GM12878 (cell line): Measurements from ENCODE around the gene SEL1L2. TPM values are rescaled to one million over a fixed set of nuclear protein-coding genes. Genes with fewer than 3 reads are reported as not detected.

Experiments
- ATAC-seq: fragments of 200-7000 bp; cut with Tn5 transposase; 3 replicates; pipeline ENCODE4 v1.9.1; 2020; ENCODE audit warnings: mild to moderate bottlenecking, moderate library complexity
- BruUV-seq: library from RNA; stranded (reverse); fragments of 400-500 nt; replicated peaks from 2 replicates; lab custom pipeline; 2021; lab: Mats Ljungman, UMichigan
- CTCF ChIA-PET: fragments of 300-600 bp; sonication (Branson Sonifier 250); formaldehyde crosslinking; extraction: SDS; loops from one replicate; lab custom pipeline; 2021; ENCODE audit warnings: inconsistent platforms; lab: Yijun Ruan, JAX
- POLR2A ChIA-PET: fragments of 350-600 bp; formaldehyde crosslinking; extraction: SDS; loops from one replicate; lab custom pipeline; 2021; ENCODE audit warnings: inconsistent platforms; lab: Charles Lee
- RAD21 ChIA-PET: fragments of 300-600 bp; sonication (Branson Sonifier 250); formaldehyde crosslinking; loops from one replicate; lab custom pipeline; 2023; ENCODE audit warnings: antibody characterized with exemption; ENCODE audit not compliant: unreplicated experiment; lab: Charles Lee
- SMC1A ChIA-PET: fragments of 300-600 bp; sonication (Branson Sonifier 250); formaldehyde crosslinking; loops from one replicate; lab custom pipeline; 2023; ENCODE audit not compliant: unreplicated experiment, uncharacterized antibody; lab: Charles Lee
- DNase-seq: peaks from one replicate; pipeline ENCODE4 v3.0.0-alpha.2; 2011; ENCODE audit warnings: low read depth, low spot score
- FAIRE-seq: peaks from 3 replicates; lab custom pipeline; 2011; peaks lifted over from hg19 to GRCh38; lab: Jason Lieb, UNC
- H2AFZ ChIP-seq: 2 replicates; pipeline ENCODE4 v1.6.0; 2011; ENCODE audit warnings: low read depth, low read length, control low read depth; ENCODE audit not compliant: control insufficient read depth
- H3K27ac ChIP-seq: 2 replicates; pipeline ENCODE4 v1.5.1; 2011; ENCODE audit warnings: control low read depth; ENCODE audit not compliant: control insufficient read depth, insufficient read depth
- H3K27me3 ChIP-seq, 2 experiments: replicated peaks in 1 of 2; 2 replicates each; pipeline versions ENCODE4 v1.6.0 to v1.6.1; 2011; ENCODE audit warnings: low read length in 1 of 2; ENCODE audit not compliant: control insufficient read depth in 2 of 2, insufficient read depth in 2 of 2
- H3K36me3 ChIP-seq, 2 experiments: 2 replicates each; pipeline ENCODE4 v1.5.1; 2011; ENCODE audit warnings: low read length in 1 of 2; ENCODE audit not compliant: control insufficient read depth in 2 of 2, insufficient read depth in 2 of 2
- H3K4me1 ChIP-seq: 2 replicates; pipeline ENCODE4 v1.6.1; 2011; ENCODE audit warnings: mild to moderate bottlenecking, low read length, moderate library complexity, mixed read lengths; ENCODE audit not compliant: control insufficient read depth, insufficient read depth
- H3K4me2 ChIP-seq: 2 replicates; pipeline ENCODE4 v1.6.0; 2011; ENCODE audit warnings: control low read depth; ENCODE audit not compliant: control insufficient read depth, insufficient read depth
- H3K4me3 ChIP-seq: fragments of 200-600 bp; sonication (generic); 2 replicates; pipeline ENCODE4 v1.5.1; 2016
- H3K79me2 ChIP-seq: 2 replicates; pipeline ENCODE4 v1.6.0; 2011; ENCODE audit warnings: low read length; ENCODE audit not compliant: control insufficient read depth, insufficient read depth
- H3K9ac ChIP-seq: 2 replicates; pipeline ENCODE4 v1.8.0; 2011; ENCODE audit warnings: low read length, control low read depth, mixed read lengths; ENCODE audit not compliant: control insufficient read depth, insufficient read depth
- H3K9me3 ChIP-seq: replicated peaks from 3 replicates; pipeline ENCODE4 v1.5.1; 2011; ENCODE audit warnings: mild to moderate bottlenecking, low read length; ENCODE audit not compliant: control insufficient read depth, insufficient read depth
- H4K20me1 ChIP-seq: 2 replicates; pipeline ENCODE4 v1.6.0; 2011; ENCODE audit not compliant: control insufficient read depth, insufficient read depth
- BACH1 ChIP-seq: fragments of 450-650 bp; IDR thresholded peaks from 2 replicates; pipeline ENCODE4 v1.6.1; 2017; ENCODE audit warnings: mild to moderate bottlenecking, borderline replicate concordance
- BRCA1 ChIP-seq: IDR thresholded peaks from 2 replicates; pipeline ENCODE4 v1.6.1; 2011; ENCODE audit warnings: low read depth, low read length, improper control_type of control experiment
- CUX1 ChIP-seq: IDR thresholded peaks from 2 replicates; pipeline ENCODE4 v1.6.1; 2012; ENCODE audit warnings: improper control_type of control experiment, low read depth, low read length; ENCODE audit not compliant: insufficient replicate concordance
- EZH2 ChIP-seq: IDR thresholded peaks from 2 replicates; pipeline ENCODE4 v1.6.1; 2012; ENCODE audit warnings: low read depth, mild to moderate bottlenecking, control low read depth, inconsistent platforms, low read length, borderline replicate concordance; ENCODE audit not compliant: control insufficient read depth
- GABPA ChIP-seq: IDR thresholded peaks from 2 replicates; pipeline ENCODE4 v1.6.1; 2014; ENCODE audit warnings: antibody characterized with exemption, low read depth, mild to moderate bottlenecking, inconsistent platforms
- HCFC1 ChIP-seq: fragments of 150-350 bp; IDR thresholded peaks from 2 replicates; pipeline ENCODE4 v1.6.1; 2014; ENCODE audit warnings: low read length
- NR2C2 ChIP-seq: IDR thresholded peaks from 2 replicates; pipeline ENCODE4 v1.6.1; 2011; ENCODE audit warnings: borderline replicate concordance, low read depth; ENCODE audit not compliant: control insufficient read depth, insufficient read length
- NRF1 ChIP-seq: conservative IDR thresholded peaks from 2 replicates; pipeline ENCODE4 v1.6.1; 2011; ENCODE audit warnings: mild to moderate bottlenecking, low read depth, low read length, improper control_type of control experiment
- POLR2AphosphoS2 ChIP-seq: IDR thresholded peaks from 2 replicates; pipeline ENCODE4 v1.6.1; 2011; ENCODE audit warnings: low read depth, mild to moderate bottlenecking, low read length, improper control_type of control experiment, moderate library complexity
- RAD21 ChIP-seq: IDR thresholded peaks from 2 replicates; pipeline ENCODE4 v1.6.1; 2011; ENCODE audit warnings: mild to moderate bottlenecking, low read depth, low read length, moderate library complexity; ENCODE audit not compliant: insufficient read depth
- SP1 ChIP-seq: IDR thresholded peaks from one replicate; pipeline ENCODE4 v1.6.1; 2011; ENCODE audit warnings: low read depth, low read length
- SREBF1 ChIP-seq: IDR thresholded peaks from 2 replicates; pipeline ENCODE4 v1.6.1; 2012; ENCODE audit warnings: mild to moderate bottlenecking, low read length
- SRF ChIP-seq, 2 experiments: IDR thresholded peaks; 2 replicates each; pipeline ENCODE4 v1.6.1; 2011; ENCODE audit warnings: low read depth in 2 of 2, low read length in 2 of 2, mild to moderate bottlenecking in 1 of 2, moderate library complexity in 1 of 2
- STAT3 ChIP-seq: IDR thresholded peaks from 2 replicates; pipeline ENCODE4 v1.6.1; 2011; ENCODE audit warnings: low read depth, low read length, improper control_type of control experiment
- TAF1 ChIP-seq: IDR thresholded peaks from 2 replicates; pipeline ENCODE4 v1.6.1; 2011; ENCODE audit warnings: mild to moderate bottlenecking, low read depth, low read length, borderline replicate concordance
- TBL1XR1 ChIP-seq: IDR thresholded peaks from 2 replicates; pipeline ENCODE4 v1.6.1; 2012; ENCODE audit warnings: low read depth, low read length, improper control_type of control experiment
- ZNF207 ChIP-seq: fragments of 450-650 bp; IDR thresholded peaks from 2 replicates; pipeline ENCODE4 v1.6.1; 2014; ENCODE audit warnings: antibody characterized with exemption, mild to moderate bottlenecking, borderline replicate concordance
- ZNF24 ChIP-seq: fragments of 450-650 bp; IDR thresholded peaks from 2 replicates; pipeline ENCODE4 v1.6.1; 2017; ENCODE audit warnings: antibody characterized with exemption, mild to moderate bottlenecking
- ZZZ3 ChIP-seq: IDR thresholded peaks from 2 replicates; pipeline ENCODE4 v1.6.1; 2011; ENCODE audit warnings: low read depth; ENCODE audit not compliant: control insufficient read depth, insufficient read length
- WGBS: methylation state at CpG from one replicate; pipeline ENCODE4 v1.1.6; 2016; ENCODE audit warnings: low lambda C conversion rate; ENCODE audit not compliant: insufficient replicate concordance, insufficient coverage; ENCODE audit errors: missing lambda C conversion rate; 5-methylcytosine and 5-hydroxymethylcytosine counted together
- in situ Hi-C: fragments of 300-500 bp; cut with MboI; formaldehyde crosslinking; loops from 9 replicates; pipeline ENCODE4 v1.14.3; 2018; ENCODE audit warnings: mixed read lengths
- intact Hi-C: fragments of 100-400 bp; cut with micrococcal nuclease; formaldehyde crosslinking; loops from one replicate; pipeline ENCODE4 v1.14.2; 2022; ENCODE audit not compliant: unreplicated experiment
- polyA plus RNA-seq, 11 experiments: library from polyadenylated mRNA; depleted of rRNA in 4 of 11; unstranded in 6 of 11; stranded (reverse) in 5 of 11; fragments of >200 nt; fragmentation: Nextera tagmentation in 4 of 11; fragmentation: Illumina TruSeq in 1 of 11; extraction: Ambion mirVana in 4 of 11; extraction: Trizol in 1 of 11; gene quantifications; 1 replicate in 1 of 11; 2 replicates in 10 of 11; pipeline versions ENCODE4 v1.2.1 to v1.2.3, GENCODE V29; 2011 to 2016; ENCODE audit warnings: inconsistent platforms in 2 of 11, missing spikeins in 2 of 11, low read depth in 1 of 11
- total RNA-seq, 4 experiments: library from RNA; depleted of rRNA in 3 of 4; stranded (reverse); fragments of >200 nt in 3 of 4; fragmentation: Illumina TruSeq in 1 of 4; extraction: Trizol in 1 of 4; gene quantifications; 2 replicates each; pipeline versions ENCODE4 v1.2.1 to v1.2.3, GENCODE V29; 2013 to 2021
- TF ChIP-seq, protein P1 (sequence below): fragments of 450-650 bp; IDR thresholded peaks from 2 replicates; pipeline ENCODE4 v1.6.1; 2016; ENCODE audit warnings: mild to moderate bottlenecking

SEL1L2 gene
- total and polyA plus RNA-seq, 10 of the 15 experiments (the other 5 are each of a cell fraction or from before 2014, with no cell fraction given) = not detected

DNA sequence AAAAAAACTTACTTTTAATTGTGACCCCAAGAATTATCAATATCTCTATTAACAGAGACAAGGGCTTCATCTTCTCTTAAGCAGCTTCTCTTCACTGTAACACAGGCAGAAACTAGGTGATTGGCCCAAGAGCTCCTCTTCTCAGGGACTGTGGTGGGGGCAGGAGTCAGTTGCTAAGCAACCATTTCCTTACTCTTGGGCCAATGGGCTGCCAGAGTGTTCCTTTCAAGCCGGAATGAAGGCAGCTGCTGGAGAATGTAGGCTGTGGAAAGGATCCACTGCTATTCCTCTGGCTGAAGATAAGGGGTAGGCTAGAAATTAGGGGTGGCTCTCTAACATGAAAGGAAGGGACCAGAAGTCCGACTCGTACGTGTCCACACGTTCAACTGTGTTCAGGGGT is at the start of gene SEL1L2 (continued):
- TF ChIP-seq CUX1 = no peak
- TF ChIP-seq SP1 = no peak
- no peak for TF ChIP-seq HCFC1
- no peak for TF ChIP-seq STAT3
- TF ChIP-seq SREBF1 = no peak

DNA sequence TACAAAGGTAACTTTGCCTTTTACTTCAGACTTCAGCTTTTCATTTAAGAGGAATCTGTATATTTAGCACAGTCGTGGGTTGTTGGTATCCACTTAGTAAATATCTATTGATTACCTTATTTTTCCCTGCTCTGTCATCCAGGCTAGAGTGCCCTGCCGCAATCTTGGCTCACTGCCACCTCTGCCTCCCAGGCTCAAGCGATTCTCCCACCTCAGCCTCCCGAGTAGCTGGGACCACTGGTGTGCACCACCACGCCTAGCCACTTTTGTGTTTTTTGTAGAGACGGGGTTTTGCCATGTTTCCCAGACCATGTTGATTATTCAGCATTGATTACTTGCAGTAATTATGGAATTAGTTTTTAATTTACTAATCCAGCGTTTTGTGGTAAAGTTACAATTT is 46.2 kb upstream of the SEL1L2 start:
- no peaks in the 10 kb centered on the region for H3K9me3 ChIP-seq
- RAD21 ChIA-PET = no interaction called here
- H3K9ac ChIP-seq = no peak overlapping the region
- ATAC-seq = no peak
- no peak for DNase-seq
- H3K27me3 ChIP-seq = no peaks in the 10 kb centered on the region
- FAIRE-seq = no peak
- no peak overlapping the region for H2AFZ ChIP-seq
- H3K4me2 ChIP-seq = no peak overlapping the region
- H3K4me3 ChIP-seq = no peak overlapping the region
- SMC1A ChIA-PET = no interaction called here
- POLR2A ChIA-PET = no interaction called here
- intact Hi-C loops = no loop called here
- BruUV-seq = no TSS peak
- WGBS = 29% methylated on average over 7 of the region's 7 CpGs
- no peaks in the 10 kb centered on the region for H4K20me1 ChIP-seq
- H3K36me3 ChIP-seq = no peaks in the 10 kb centered on the region
- no peak overlapping the region for H3K27ac ChIP-seq
- H3K79me2 ChIP-seq = no peaks in the 10 kb centered on the region
- in situ Hi-C loops = no loop called here
- H3K4me1 ChIP-seq = no peaks in the 10 kb centered on the region
- CTCF ChIA-PET = interaction anchor here (0.6 kb wide), 1 partner anchor 136 kb away, joined by 3 read pairs; no protein-coding TSS in a partner anchor
- TF ChIP-seq NR2C2 (no peak), BRCA1 (no peak), RAD21 (no peak), GABPA (no peak), ZNF207 (no peak), ZNF24 (no peak), ZZZ3 (no peak), NRF1 (no peak), EZH2 (no peak), BACH1 (no peak), SRF (IDR thresholded peaks at IDR 0.05; ENCODE audit: low read depth in 2 of 2, low read length in 2 of 2) (no peak), POLR2AphosphoS2 (no peak), TBL1XR1 (no peak), TAF1 (no peak)
- TF ChIP-seq, protein P1, sequence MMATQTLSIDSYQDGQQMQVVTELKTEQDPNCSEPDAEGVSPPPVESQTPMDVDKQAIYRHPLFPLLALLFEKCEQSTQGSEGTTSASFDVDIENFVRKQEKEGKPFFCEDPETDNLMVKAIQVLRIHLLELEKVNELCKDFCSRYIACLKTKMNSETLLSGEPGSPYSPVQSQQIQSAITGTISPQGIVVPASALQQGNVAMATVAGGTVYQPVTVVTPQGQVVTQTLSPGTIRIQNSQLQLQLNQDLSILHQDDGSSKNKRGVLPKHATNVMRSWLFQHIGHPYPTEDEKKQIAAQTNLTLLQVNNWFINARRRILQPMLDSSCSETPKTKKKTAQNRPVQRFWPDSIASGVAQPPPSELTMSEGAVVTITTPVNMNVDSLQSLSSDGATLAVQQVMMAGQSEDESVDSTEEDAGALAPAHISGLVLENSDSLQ = no peak
